ENCODE results near the gene LCT. TPM values are rescaled to one million over a fixed set of nuclear protein-coding genes. Genes with fewer than 3 reads are reported as not detected.

The LCT gene
- total and polyA plus RNA-seq, 8 donors: 0.07 to 0.24 (median 0.15) TPM

- peaks cover 4 to 15% of the 10 kb centered on the region in 2 donors for H3K4me1 ChIP-seq
- TF ChIP-seq CTCF (IDR thresholded peaks at IDR 0.05): no peak
- peaks cover 0 to 19% of the 10 kb centered on the region in 2 donors for H3K36me3 ChIP-seq
- ATAC-seq (no peak), DNase-seq (no peak)
- H3K4me3 ChIP-seq: no peak overlapping the region
- no peaks in the 10 kb centered on the region for H3K27me3 ChIP-seq
- no peak overlapping the region for H3K27ac ChIP-seq
- no peaks in the 10 kb centered on the region for H3K9me3 ChIP-seq
- intact Hi-C loops (cut with DNase I): no loop called here
Observed at GRCh38 chr2:135838502-135838901, 1.5 kb upstream of the LCT start.

GRCh38 chr2:135832891-135833290 lies 4.1 kb downstream of the LCT start:
- no peaks in the 10 kb centered on the region for H3K9me3 ChIP-seq
- no peak for TF ChIP-seq CTCF (IDR thresholded peaks at IDR 0.05)
- H3K4me3 ChIP-seq: no peak overlapping the region
- intact Hi-C loops (cut with DNase I): no loop called here
- ATAC-seq (no peak), DNase-seq (no peak)
- no peak overlapping the region for H3K27ac ChIP-seq
- H3K27me3 ChIP-seq: no peaks in the 10 kb centered on the region
- H3K4me1 ChIP-seq: no peaks in the 10 kb centered on the region
- no peaks in the 10 kb centered on the region for H3K36me3 ChIP-seq

- TF ChIP-seq CTCF (IDR thresholded peaks at IDR 0.05): no peak
- Histone ChIP-seq H3K4me1 (no peaks in the 10 kb centered on the region), H3K9me3 (no peaks in the 10 kb centered on the region), H3K27ac (no peak overlapping the region), H3K4me3 (no peak overlapping the region), H3K36me3 (no peaks in the 10 kb centered on the region), H3K27me3 (no peaks in the 10 kb centered on the region)
- no peak for ATAC-seq
- intact Hi-C loops (cut with DNase I): no loop called here
- DNase-seq: no peak
Observed at GRCh38 chr2:135831180-135831812, 5.7 kb downstream of the LCT start.

GRCh38 chr2:135829378-135830135 lies 7.4 kb downstream of the LCT start:
- ATAC-seq: no peak
- Histone ChIP-seq H3K4me3 (no peak overlapping the region), H3K27ac (no peak overlapping the region), H3K27me3 (no peaks in the 10 kb centered on the region), H3K9me3 (no peaks in the 10 kb centered on the region), H3K4me1 (no peaks in the 10 kb centered on the region), H3K36me3 (no peaks in the 10 kb centered on the region)
- intact Hi-C loops (cut with DNase I): no loop called here
- no peak for TF ChIP-seq CTCF (IDR thresholded peaks at IDR 0.05)
- no peak for DNase-seq

- no peaks in the 10 kb centered on the region for H3K36me3 ChIP-seq
- no peaks in the 10 kb centered on the region for H3K4me1 ChIP-seq
- peaks cover 0 to 9% of the 10 kb centered on the region in 2 donors for H3K9me3 ChIP-seq
- DNase-seq (no peak), ATAC-seq (no peak)
- H3K27ac ChIP-seq: no peak overlapping the region
- H3K4me3 ChIP-seq: no peak overlapping the region
- intact Hi-C loops (cut with DNase I): no loop called here
- no peaks in the 10 kb centered on the region for H3K27me3 ChIP-seq
- TF ChIP-seq CTCF (IDR thresholded peaks at IDR 0.05): no peak
Observed at GRCh38 chr2:135826544-135826943, 10.4 kb downstream of the LCT start.

All from left lung (tissue), 10 donors.